ENCODE data around the gene TMEM212. TPM values are rescaled to one million over a fixed set of nuclear protein-coding genes. Genes with fewer than 3 reads are reported as not detected.

TMEM212 gene
- total RNA-seq, 4 donors from 2014 or later = not detected

GRCh38 chr3:171863920-171864319 lies 20.8 kb downstream of the TMEM212 start:
- no peak for ATAC-seq
- H3K27me3 ChIP-seq = no peaks in the 10 kb centered on the region
- peaks cover 0 to 24% (median 3%) of the 10 kb centered on the region in 3 donors for H3K4me1 ChIP-seq
- H3K27ac ChIP-seq = no peak overlapping the region
- TF ChIP-seq POLR2AphosphoS5 (IDR thresholded peaks at IDR 0.05) = no peak
- TF ChIP-seq EP300 (IDR thresholded peaks at IDR 0.05) = no peak
- TF ChIP-seq CTCF (IDR thresholded peaks at IDR 0.05) = no peak
- TF ChIP-seq POLR2A (IDR thresholded peaks at IDR 0.05) = no peak
- H3K4me3 ChIP-seq = no peak overlapping the region
- H3K36me3 ChIP-seq = no peaks in the 10 kb centered on the region
- WGBS, 2 donors (ENCODE audit: low coverage in 1 of 2) = 80 to 87% methylated on average over 1 to 3 of the region's 3 CpGs
- no peaks in the 10 kb centered on the region for H3K9me3 ChIP-seq

- no peak overlapping the region for H3K4me3 ChIP-seq
- peaks cover 0 to 23% (median 3%) of the 10 kb centered on the region in 3 donors for H3K4me1 ChIP-seq
- 39 to 56% methylated on average over 3 to 5 of the region's 5 CpGs for WGBS, 2 donors (ENCODE audit: low coverage in 1 of 2)
- H3K36me3 ChIP-seq = no peaks in the 10 kb centered on the region
- H3K27ac ChIP-seq = no peak overlapping the region
- H3K9me3 ChIP-seq = no peaks in the 10 kb centered on the region
- no peak for TF ChIP-seq POLR2A (IDR thresholded peaks at IDR 0.05)
- TF ChIP-seq CTCF (IDR thresholded peaks at IDR 0.05) = no peak
- no peak for TF ChIP-seq EP300 (IDR thresholded peaks at IDR 0.05)
- TF ChIP-seq POLR2AphosphoS5 (IDR thresholded peaks at IDR 0.05) = no peak
- no peaks in the 10 kb centered on the region for H3K27me3 ChIP-seq
- no peak for ATAC-seq
Measured at GRCh38 chr3:171865191-171865865, 22.2 kb downstream of the TMEM212 start.

GRCh38 chr3:171867981-171868380 lies 24.8 kb downstream of the TMEM212 start:
- ATAC-seq = no peak

GRCh38 chr3:171871392-171872274 lies 28.5 kb downstream of the TMEM212 start:
- WGBS, 2 donors (ENCODE audit: low coverage in 1 of 2) = 75 to 83% methylated on average over 8 of the region's 8 CpGs
- TF ChIP-seq POLR2AphosphoS5 (IDR thresholded peaks at IDR 0.05) (no peak), EP300 (IDR thresholded peaks at IDR 0.05) (no peak), POLR2A (IDR thresholded peaks at IDR 0.05) (no peak), CTCF (IDR thresholded peaks at IDR 0.05) (no peak)
- no peak for ATAC-seq
- no peaks in the 10 kb centered on the region for H3K27me3 ChIP-seq
- H3K9me3 ChIP-seq = no peaks in the 10 kb centered on the region
- no peak overlapping the region for H3K4me3 ChIP-seq
- no peaks in the 10 kb centered on the region for H3K36me3 ChIP-seq
- H3K27ac ChIP-seq = no peak overlapping the region
- peaks cover 13 to 32% (median 19%) of the 10 kb centered on the region in 3 donors for H3K4me1 ChIP-seq

More at GRCh38 chr3:171867981-171868380, 24.8 kb downstream of the TMEM212 start:
- Histone ChIP-seq H3K27ac (no peak overlapping the region), H3K9me3 (no peaks in the 10 kb centered on the region), H3K36me3 (no peaks in the 10 kb centered on the region), H3K4me3 (no peak overlapping the region), H3K27me3 (no peaks in the 10 kb centered on the region), H3K4me1 (peaks cover 0 to 5% (median under 1%) of the 10 kb centered on the region in 3 donors)
- WGBS, 2 donors (ENCODE audit: low coverage in 1 of 2) = 78 to 80% methylated on average over 3 to 4 of the region's 5 CpGs
- no peak for TF ChIP-seq EP300 (IDR thresholded peaks at IDR 0.05)
- TF ChIP-seq POLR2AphosphoS5 (IDR thresholded peaks at IDR 0.05) = no peak
- TF ChIP-seq POLR2A (IDR thresholded peaks at IDR 0.05) = no peak
- TF ChIP-seq CTCF (IDR thresholded peaks at IDR 0.05) = no peak
